ENCODE measurements around the gene PWWP2B.

PWWP2B gene

DNA sequence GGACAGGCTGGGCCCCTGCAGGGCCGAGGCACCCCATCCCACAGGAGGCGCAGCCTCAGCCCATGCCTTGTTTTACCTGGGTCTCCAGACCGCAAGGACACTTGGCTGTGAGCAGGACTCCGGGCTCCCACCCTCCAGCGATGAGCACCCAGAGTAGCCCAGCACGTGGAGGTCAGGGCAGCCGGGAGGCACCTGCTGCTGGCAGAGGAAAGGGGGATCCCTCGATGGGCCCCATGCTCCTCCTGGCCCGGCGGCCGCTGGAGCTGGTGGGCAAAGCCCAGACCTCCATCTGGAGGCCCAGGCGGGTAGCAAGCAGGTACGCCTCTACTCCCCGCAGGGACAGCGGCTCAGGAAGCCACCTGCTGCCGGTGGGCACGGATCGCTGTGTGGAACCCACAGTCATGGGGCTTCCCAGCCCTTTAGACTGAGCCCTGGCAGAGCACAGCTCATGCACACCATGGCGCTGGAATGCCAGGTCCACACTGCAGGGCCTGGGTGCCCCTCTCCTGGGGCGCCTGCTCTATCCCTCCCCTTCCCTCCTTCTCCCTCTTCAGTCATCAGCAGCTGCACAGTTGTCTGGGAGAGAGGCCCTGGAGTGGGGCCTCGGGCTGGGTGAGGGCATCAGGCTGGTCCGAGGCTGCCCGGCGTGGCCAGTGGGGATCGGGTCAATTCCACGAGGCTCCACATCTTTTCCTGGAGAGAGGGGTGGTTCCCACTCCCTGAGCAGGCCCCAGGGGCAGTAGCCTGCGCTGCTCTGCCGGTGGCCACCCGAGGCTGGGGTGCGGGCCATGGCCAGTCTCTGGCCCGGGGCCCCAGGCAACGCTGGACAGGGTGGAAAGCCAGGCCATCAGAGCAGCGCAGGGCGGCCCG, 65.7 kb downstream of the PWWP2B start:
- H3K4me3 ChIP-seq (ENCODE audit: low read length): no peak overlapping the region
- TF ChIP-seq ZNF274 (IDR thresholded peaks at IDR 0.05; ENCODE audit: low read depth, low read length): no peak

DNA sequence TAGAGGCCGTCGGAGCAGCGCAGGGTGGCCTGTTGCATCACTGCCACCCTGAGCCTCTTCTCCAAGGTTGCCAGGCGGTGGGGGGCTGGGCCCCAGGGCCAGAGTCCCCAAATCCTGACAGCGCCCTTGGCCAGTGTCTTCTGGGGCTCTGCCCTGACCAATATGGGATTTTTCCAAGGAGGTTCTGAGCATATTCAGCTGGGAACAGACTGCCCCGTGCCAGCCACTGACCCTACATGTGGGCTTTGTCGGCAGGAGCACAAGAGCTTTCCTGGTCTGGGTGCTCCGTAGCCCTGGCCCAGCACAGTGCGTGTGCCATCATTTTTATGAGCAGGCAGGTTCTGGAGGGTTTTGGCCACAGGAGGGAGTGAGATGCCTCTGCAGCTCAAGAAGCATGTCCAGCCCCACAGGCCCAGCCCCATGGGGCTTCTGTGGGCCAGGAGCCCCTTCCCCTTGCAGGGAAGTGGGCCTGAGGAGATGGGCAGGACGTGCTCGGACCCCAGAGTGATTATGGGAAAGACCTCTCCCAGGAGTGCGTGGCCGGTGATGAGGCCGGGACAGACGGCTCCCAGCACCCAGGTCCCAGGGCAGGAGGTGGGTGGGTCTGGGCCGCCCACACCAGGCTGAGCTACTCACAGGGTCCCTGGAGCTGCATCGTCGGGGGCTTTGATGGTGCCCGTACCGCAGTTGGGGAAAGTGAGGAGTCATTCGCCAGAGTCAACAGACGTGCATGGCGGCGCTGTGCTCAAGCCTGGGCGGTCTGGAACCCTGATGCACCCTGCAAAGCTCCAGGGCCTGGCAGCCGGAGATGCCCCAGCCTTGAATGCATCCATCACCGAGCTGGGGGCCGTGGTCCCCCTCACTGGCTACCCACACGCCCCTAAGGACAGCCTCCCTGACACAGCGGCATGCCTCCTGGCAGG, 66.6 kb downstream of the PWWP2B start:
- no peak overlapping the region for H3K4me3 ChIP-seq (ENCODE audit: low read length)
- TF ChIP-seq ZNF274 (IDR thresholded peaks at IDR 0.05; ENCODE audit: low read depth, low read length): no peak

DNA sequence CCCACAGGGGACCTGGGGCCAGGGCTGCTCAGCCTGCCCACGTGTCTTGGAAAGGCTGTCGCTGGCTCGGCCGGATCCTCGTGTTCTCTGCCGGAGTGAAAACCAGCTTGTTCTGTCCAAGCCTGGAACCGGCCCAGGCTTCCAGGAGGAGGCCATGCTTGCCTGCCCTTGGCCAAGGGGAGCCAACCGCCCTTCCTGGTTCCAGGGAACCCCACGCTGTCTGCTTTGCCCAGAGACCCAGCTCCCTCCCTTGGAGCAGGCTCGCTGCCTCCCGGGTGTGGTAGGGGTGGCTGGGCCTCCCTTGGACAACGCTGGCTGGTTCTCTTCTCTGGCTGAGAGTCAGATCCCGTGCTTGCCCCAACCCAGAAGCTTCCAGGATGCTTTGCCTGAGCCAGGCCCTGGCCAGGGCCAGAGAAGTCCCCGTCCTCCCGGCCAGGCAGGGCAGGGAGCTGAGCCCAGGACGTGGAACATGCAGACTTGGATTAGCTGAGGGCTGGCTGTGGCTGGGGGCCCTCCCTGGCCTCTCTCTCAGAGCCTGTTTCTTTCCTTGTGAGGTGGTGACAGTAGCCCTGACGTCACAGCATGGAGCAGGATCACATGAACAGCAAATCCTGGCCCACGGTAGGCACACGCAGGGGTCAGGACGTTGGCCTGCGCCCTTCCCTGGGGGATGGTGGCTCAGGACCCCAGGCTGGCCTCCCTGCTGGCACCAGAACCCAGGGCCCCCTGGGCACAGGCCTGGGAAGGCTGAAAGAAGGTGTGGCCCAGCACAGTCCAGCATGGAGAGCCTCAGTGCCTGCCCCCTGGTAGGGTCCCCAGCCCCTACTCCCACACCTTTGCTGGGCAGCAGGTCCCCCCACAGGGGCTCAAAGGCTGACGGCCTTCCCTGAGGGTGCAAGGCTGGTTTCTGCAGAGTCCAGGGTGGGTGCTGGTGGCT, 67.5 kb downstream of the PWWP2B start:
- H3K4me3 ChIP-seq (ENCODE audit: low read length): no peak overlapping the region

DNA sequence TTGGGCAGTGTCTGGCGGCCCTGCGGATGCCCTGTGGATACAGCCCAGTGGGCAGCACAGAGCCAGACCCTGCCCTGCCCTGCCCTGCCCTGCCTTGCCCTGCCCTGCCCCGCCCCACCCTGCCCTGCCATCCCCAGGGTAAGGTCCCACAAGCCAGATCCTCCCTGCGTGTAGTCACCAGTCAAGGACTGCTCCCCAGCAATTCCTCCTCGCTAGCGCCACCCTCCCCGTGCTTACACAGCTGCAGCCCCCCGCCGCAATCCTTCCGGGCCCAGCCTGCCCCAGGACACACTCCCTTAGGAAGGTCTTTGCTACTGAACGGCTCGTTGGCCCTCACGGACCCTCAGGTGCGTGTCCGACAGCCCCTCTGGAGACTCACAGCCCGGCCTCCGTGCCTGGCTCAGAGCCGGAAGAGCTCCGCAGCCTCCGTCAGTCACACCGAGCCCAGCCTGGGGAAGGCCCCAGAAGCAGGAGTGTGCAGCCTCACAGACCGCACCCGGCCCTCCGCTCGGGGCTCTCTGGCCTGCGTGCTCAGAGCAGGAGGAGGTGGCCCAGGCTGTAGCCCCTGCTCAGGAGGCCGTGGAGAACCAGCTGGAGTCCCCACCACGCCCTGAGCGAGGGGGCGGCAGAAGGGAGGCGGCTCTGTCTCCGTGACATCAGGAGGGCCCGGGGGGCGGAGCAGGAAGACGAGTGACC, 68.3 kb downstream of the PWWP2B start:
- H3K4me3 ChIP-seq (ENCODE audit: low read length): no peak overlapping the region
- no peak for TF ChIP-seq ZNF274 (IDR thresholded peaks at IDR 0.05; ENCODE audit: low read depth, low read length)

More for the DNA sequence above, 67.5 kb downstream of the PWWP2B start:
- no peak for TF ChIP-seq ZNF274 (IDR thresholded peaks at IDR 0.05; ENCODE audit: low read depth, low read length)

DNA sequence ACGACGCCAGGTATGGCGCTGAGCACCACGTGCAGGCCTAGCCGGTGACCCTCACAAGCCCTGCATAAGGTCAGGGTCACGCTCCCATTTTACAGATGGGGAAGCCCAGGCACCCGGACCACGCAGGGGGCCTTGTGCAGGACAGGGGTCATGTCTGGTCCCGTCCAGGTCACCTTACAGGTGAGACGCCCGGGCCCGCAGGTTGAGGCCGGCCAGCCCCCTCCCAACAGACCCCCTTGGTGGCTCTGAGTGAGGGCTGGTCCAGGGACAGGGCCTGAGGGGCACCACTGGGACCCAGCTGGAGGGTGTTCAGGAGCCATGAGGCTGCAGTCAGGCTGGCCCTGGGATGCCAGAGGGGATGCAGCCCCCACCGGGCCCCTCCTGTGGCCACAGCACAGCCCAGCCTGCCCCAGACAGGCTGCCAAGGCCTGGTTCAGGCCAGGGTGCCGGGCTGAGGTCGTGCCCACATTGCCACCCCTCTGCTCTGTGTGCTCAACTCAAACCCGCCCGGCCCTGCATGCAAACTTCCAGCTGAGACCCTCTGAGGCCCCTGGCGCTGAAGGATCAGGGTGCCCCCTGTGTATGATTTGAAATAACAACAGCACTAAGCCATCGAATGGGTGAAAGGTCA, 69.0 kb downstream of the PWWP2B start:
- H3K4me3 ChIP-seq (ENCODE audit: low read length): no peak overlapping the region
- TF ChIP-seq ZNF274 (IDR thresholded peaks at IDR 0.05; ENCODE audit: low read depth, low read length): no peak

DNA sequence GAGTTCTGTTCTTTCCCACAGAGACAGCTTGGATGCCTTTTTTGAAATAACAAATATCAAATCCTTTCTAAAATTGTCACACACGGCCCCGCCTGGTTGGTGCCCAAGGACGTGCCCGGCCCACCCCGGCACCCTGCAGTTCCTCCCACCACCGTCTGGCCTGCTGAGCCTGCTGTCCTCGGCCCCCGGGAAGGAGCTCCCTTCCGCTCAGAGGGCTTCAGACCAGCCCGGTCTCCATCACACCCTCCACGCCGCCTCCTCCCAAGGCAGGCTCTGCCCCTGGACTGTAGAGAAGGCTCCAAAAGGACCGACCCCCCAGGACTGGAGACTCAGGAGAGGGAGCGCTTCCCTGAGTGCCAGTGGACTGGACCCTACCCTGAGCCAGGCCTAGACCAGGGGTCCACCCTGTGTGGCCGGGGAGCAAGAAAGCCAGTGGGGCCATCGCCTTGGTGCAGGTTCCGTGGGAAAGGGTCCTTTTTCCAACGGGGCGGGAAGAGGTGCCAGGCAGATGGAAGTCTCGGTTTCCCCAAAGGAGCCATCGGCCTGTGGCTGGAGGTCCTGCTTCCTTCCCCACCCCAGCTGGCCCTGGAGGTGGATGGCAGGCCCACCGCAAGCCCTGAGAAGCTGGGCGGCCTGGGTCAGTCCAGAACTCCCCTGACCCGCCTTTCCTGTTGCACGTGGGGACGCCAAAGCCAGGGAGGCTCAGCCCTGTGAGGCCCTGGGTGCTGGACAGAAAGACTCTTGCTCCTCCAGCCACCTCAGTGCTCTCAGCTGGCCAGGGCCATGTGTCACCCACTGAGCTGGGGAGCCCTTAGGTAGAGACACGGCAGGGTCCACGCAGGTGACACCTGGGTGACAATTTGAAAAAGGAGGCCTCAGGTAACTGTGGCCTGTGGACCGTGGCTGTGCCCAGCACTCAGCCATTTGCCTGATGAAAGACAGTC, 69.8 kb downstream of the PWWP2B start:
- no peak overlapping the region for H3K4me3 ChIP-seq (ENCODE audit: low read length)
- TF ChIP-seq ZNF274 (IDR thresholded peaks at IDR 0.05; ENCODE audit: low read depth, low read length): no peak

Data from GM08714 (cell line).